GM11168 (cell line): ENCODE measurements around the gene NCK2.

Experiments used
- in situ Hi-C: fragments of 300-500 bp; cut with MboI; formaldehyde crosslinking; loops from one replicate; pipeline ENCODE4 v1.12.0; 2022; ENCODE audit warnings: low sequenced_read_pairs; ENCODE audit not compliant: unreplicated experiment

Gene NCK2

GRCh38 chr2:105734762-105735538 lies 9.8 kb upstream of the NCK2 start:
- in situ Hi-C loops = no loop called here

GRCh38 chr2:105736145-105736544 lies 8.6 kb upstream of the NCK2 start:
- in situ Hi-C loops = no loop called here

- in situ Hi-C loops = no loop called here
These were observed 6.6 kb upstream of the NCK2 start for GRCh38 chr2:105737980-105738657.

GRCh38 chr2:105738658-105739241 lies 6.0 kb upstream of the NCK2 start:
- in situ Hi-C loops = no loop called here

- in situ Hi-C loops = no loop called here
These were observed 5.3 kb upstream of the NCK2 start for GRCh38 chr2:105739426-105739825.

GRCh38 chr2:105739944-105740530 lies 4.7 kb upstream of the NCK2 start:
- in situ Hi-C loops = no loop called here

GRCh38 chr2:105741174-105741573 lies 3.5 kb upstream of the NCK2 start:
- in situ Hi-C loops = no loop called here

- in situ Hi-C loops = no loop called here
These were observed 3.1 kb upstream of the NCK2 start for GRCh38 chr2:105741617-105742016.

GRCh38 chr2:105744091-105744908 lies 412 bp upstream of the NCK2 start:
- in situ Hi-C loops = no loop called here

- in situ Hi-C loops = no loop called here
These were observed 1.7 kb downstream of the NCK2 start for GRCh38 chr2:105746177-105747080.

GRCh38 chr2:105747254-105747894 lies 2.7 kb downstream of the NCK2 start:
- in situ Hi-C loops = no loop called here

- in situ Hi-C loops = no loop called here
These were observed 3.3 kb downstream of the NCK2 start for GRCh38 chr2:105747991-105748390.

GRCh38 chr2:105748566-105748965 lies 3.9 kb downstream of the NCK2 start:
- in situ Hi-C loops = no loop called here

GRCh38 chr2:105749583-105750400 lies 5.1 kb downstream of the NCK2 start:
- in situ Hi-C loops = no loop called here

GRCh38 chr2:105750735-105751134 lies 6.0 kb downstream of the NCK2 start:
- in situ Hi-C loops = no loop called here

GRCh38 chr2:105751272-105751671 lies 6.6 kb downstream of the NCK2 start:
- in situ Hi-C loops = no loop called here

- in situ Hi-C loops = no loop called here
These were observed 8.1 kb downstream of the NCK2 start for GRCh38 chr2:105752691-105753358.
